ENCODE results near the gene SIAH3. TPM values are rescaled to one million over a fixed set of nuclear protein-coding genes. Genes with fewer than 3 reads are reported as not detected.

The SIAH3 gene
- total RNA-seq, 2 experiments from 2014 or later = 0.07 to 0.11 TPM

DNA sequence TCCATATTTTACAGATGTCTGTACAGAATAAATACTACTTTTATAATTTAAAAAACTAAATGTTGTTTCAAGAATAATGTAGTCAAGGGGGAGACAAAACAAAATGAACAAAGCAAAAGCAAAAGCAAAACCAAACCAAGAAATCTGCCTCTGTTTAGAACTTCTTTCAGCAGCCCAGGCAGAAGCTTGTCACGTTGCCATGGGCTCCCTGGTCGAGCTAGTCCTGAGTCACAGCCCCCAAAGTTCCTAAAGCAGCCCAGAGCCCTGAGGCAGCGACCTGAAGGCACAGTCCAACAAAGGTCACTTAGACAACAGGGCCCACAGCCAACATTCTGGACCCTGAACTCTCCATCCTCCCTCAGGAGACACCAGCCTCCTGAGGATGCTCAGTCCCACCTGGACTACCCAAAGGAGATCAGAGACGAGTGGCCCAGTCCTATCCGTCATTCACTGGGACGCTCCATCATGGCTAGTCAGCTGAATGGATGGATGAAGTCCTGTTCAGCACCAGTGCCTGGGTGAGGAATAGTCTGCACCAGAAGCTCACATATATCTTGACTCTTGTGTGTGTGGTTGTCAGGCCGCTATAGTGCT lies 41.7 kb downstream of the SIAH3 start:
- CTCF ChIA-PET = interaction anchor here (1.0 kb wide), 1 partner anchor 14 kb away, joined by 3 read pairs; no protein-coding TSS in a partner anchor
- TF ChIP-seq, protein P1, sequence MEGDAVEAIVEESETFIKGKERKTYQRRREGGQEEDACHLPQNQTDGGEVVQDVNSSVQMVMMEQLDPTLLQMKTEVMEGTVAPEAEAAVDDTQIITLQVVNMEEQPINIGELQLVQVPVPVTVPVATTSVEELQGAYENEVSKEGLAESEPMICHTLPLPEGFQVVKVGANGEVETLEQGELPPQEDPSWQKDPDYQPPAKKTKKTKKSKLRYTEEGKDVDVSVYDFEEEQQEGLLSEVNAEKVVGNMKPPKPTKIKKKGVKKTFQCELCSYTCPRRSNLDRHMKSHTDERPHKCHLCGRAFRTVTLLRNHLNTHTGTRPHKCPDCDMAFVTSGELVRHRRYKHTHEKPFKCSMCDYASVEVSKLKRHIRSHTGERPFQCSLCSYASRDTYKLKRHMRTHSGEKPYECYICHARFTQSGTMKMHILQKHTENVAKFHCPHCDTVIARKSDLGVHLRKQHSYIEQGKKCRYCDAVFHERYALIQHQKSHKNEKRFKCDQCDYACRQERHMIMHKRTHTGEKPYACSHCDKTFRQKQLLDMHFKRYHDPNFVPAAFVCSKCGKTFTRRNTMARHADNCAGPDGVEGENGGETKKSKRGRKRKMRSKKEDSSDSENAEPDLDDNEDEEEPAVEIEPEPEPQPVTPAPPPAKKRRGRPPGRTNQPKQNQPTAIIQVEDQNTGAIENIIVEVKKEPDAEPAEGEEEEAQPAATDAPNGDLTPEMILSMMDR (IDR thresholded peaks at IDR 0.05) = no peak

DNA sequence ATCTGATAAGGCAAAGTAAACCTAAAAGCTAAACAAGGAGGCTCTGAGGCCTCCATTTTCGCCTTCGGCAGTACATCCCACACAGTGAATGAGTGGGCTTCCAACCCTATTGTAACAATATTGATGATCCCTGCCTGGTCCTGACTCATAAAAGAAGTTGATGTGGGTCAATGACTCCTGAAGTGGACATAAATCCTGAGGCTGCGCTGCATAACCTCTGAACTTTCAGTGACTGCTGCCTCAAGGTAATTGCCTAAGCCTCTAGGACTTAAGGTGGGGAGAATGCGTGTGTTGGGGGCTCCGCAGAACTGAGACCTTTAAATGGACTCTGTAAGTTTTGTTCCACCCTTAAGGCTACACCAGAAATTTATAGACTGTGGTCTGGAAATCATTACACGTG lies 42.6 kb downstream of the SIAH3 start:
- intact Hi-C loops (cut with micrococcal nuclease) = no loop called here
- Mint-ChIP-seq H3K27me3 (no peaks in the 10 kb centered on the region), H3K27ac (no peak overlapping the region), H3K36me3 (ENCODE audit: low read depth) (no peaks in the 10 kb centered on the region), H3K4me1 (ENCODE audit: low read depth) (peaks cover 4% of the 10 kb centered on the region), H3K4me3 (no peak overlapping the region), H3K9me3 (no peaks in the 10 kb centered on the region)
- TF ChIP-seq, protein P1 (IDR thresholded peaks at IDR 0.05) = no peak
- ChIA-PET CTCF (no interaction called here), POLR2A (no interaction called here)
- ATAC-seq = no peak
- DNase-seq = no peak

More for the DNA sequence above, 41.7 kb downstream of the SIAH3 start:
- DNase-seq = peak; percentile 26
- no peaks in the 10 kb centered on the region for H3K36me3 Mint-ChIP-seq (ENCODE audit: low read depth)
- intact Hi-C loops (cut with micrococcal nuclease) = no loop called here
- H3K27ac Mint-ChIP-seq = no peak overlapping the region
- peaks cover 4% of the 10 kb centered on the region for H3K4me1 Mint-ChIP-seq (ENCODE audit: low read depth)
- no peak overlapping the region for H3K4me3 Mint-ChIP-seq
- ATAC-seq = peak; percentile 37
- no peaks in the 10 kb centered on the region for H3K9me3 Mint-ChIP-seq
- POLR2A ChIA-PET = no interaction called here
- H3K27me3 Mint-ChIP-seq = no peaks in the 10 kb centered on the region

DNA sequence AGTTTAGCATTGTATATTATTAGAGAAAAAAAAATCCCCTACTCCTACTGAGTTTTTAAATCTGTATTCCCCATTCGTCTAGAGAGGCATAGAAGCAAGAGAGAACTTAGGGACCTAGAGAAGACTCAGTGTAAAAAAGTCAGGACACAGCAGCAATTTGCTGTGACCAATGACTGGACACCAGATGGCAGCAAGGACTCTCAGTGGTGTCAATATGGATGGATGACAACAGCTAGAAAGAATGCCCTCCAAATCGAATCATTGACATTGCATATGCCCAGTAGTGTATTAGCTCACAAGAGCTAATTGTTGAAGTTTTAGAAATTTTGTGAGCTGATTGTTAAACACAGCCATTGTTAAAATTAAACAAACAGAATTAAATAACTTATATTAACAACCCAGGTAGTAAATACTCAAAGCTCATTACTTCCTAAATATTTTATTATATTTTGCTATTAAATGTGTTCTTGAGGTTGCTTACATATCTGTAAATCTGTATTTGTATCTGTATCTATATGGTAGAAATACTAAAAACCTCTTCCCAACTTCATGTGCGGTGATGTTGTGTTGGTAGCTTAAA lies 43.9 kb downstream of the SIAH3 start:
- Mint-ChIP-seq H3K4me1 (ENCODE audit: low read depth) (peaks cover 4% of the 10 kb centered on the region), H3K27me3 (no peaks in the 10 kb centered on the region), H3K9me3 (no peaks in the 10 kb centered on the region), H3K27ac (no peak overlapping the region), H3K4me3 (no peak overlapping the region), H3K36me3 (ENCODE audit: low read depth) (no peaks in the 10 kb centered on the region)
- intact Hi-C loops (cut with micrococcal nuclease) = no loop called here
- ATAC-seq (no peak), DNase-seq (peak; percentile 47)
- POLR2A ChIA-PET = no interaction called here
- CTCF ChIA-PET = interaction anchor here (0.6 to 1.4 kb wide), 5 partner anchors 12 to 514 kb away, joined by 3 to 5 read pairs (median 3); no protein-coding TSS in a partner anchor
- TF ChIP-seq, protein P1 (IDR thresholded peaks at IDR 0.05) = peak; percentile 53

DNA sequence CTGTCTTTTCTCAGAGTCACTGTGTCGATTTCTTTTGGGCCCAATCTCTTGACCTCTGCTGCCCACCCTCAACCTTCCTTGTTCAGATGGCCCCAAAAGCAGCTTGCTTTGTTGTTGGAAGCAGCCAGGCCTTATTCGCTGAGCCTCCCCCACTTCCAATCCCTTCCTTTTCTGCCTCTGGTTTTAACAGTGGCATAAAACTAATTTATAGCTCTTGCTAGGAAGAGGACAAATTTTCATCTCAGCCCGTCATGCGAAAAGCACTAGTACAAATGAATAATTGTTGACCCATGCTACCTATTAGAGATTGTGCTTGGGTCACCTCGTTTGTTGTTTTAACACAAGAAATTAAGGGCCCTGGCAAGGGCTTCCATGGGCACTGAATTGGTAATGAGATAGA lies 51.1 kb downstream of the SIAH3 start:
- H3K27ac Mint-ChIP-seq = no peak overlapping the region
- POLR2A ChIA-PET = no interaction called here
- CTCF ChIA-PET = no interaction called here
- H3K27me3 Mint-ChIP-seq = no peaks in the 10 kb centered on the region
- H3K4me3 Mint-ChIP-seq = no peak overlapping the region
- TF ChIP-seq, protein P1 (IDR thresholded peaks at IDR 0.05) = no peak
- H3K36me3 Mint-ChIP-seq (ENCODE audit: low read depth) = no peaks in the 10 kb centered on the region
- DNase-seq = no peak
- H3K4me1 Mint-ChIP-seq (ENCODE audit: low read depth) = no peaks in the 10 kb centered on the region
- no peaks in the 10 kb centered on the region for H3K9me3 Mint-ChIP-seq
- intact Hi-C loops (cut with micrococcal nuclease) = no loop called here
- ATAC-seq = no peak

DNA sequence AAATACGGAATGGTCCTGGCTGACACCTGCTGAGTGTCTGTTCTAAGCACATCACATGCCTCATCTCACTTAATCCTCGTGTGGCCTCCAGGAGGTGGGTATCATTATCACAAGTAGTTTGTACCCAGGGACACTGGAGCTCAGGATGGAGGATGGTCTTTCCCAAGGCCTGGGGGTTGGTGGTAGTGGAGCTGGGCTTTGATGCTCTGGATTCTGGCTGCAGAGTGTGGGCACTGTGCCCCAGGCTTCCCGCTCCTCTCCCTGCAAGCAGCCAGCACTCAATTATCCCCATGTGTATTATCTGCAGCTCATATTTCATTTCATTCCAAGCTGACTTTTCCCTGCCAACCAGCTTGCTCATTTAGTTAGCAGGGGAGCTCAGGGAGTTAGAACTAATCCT lies 52.1 kb downstream of the SIAH3 start:
- POLR2A ChIA-PET = no interaction called here
- TF ChIP-seq, protein P1 (IDR thresholded peaks at IDR 0.05) = no peak
- DNase-seq = no peak

More for the DNA sequence above, 52.1 kb downstream of the SIAH3 start:
- Mint-ChIP-seq H3K36me3 (ENCODE audit: low read depth) (no peaks in the 10 kb centered on the region), H3K4me1 (ENCODE audit: low read depth) (no peaks in the 10 kb centered on the region), H3K27ac (no peak overlapping the region), H3K27me3 (no peaks in the 10 kb centered on the region), H3K9me3 (no peaks in the 10 kb centered on the region), H3K4me3 (no peak overlapping the region)
- intact Hi-C loops (cut with micrococcal nuclease) = no loop called here
- no peak for ATAC-seq
- CTCF ChIA-PET = no interaction called here

All from activated CD8-positive, alpha-beta T cell treated with anti-CD3 and anti-CD28 coated beads for 36 hours (primary cell).